Activated T-helper 1 cell treated with Interleukin-2 at 50 U/mL for 16 hours (primary cell): Measurements from ENCODE around the gene GYPC.
"Not testable (repeated sequence)": the region's sequence is repeated elsewhere in the genome, so short reads cannot be mapped to it uniquely, and the experiment has no call there.

Source experiments
- DNase-seq: peaks from one replicate; pipeline ENCODE4 v3.0.0-alpha.2; 2020; ENCODE audit warnings: low read depth

Gene GYPC

DNA sequence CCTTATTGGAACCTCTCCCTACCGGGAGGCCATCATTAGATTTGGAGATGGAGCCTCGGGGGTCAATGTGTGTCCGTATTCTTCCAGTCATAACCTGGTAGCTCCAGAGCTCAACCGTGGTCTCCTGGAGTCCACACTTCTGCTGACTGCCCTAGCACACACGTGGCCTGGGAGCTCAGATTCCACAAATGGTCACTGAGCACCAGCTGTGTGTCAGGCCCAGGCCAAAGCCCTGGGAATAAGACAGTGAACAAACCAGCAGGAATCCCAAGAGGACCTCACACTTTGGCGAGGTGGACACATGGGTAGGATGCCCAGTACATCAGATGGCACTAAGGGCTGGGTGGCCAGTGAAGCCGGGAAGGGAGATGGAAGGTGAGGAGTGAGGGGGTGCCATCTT lies 15.5 kb downstream of the GYPC start:
- DNase-seq: no peak

DNA sequence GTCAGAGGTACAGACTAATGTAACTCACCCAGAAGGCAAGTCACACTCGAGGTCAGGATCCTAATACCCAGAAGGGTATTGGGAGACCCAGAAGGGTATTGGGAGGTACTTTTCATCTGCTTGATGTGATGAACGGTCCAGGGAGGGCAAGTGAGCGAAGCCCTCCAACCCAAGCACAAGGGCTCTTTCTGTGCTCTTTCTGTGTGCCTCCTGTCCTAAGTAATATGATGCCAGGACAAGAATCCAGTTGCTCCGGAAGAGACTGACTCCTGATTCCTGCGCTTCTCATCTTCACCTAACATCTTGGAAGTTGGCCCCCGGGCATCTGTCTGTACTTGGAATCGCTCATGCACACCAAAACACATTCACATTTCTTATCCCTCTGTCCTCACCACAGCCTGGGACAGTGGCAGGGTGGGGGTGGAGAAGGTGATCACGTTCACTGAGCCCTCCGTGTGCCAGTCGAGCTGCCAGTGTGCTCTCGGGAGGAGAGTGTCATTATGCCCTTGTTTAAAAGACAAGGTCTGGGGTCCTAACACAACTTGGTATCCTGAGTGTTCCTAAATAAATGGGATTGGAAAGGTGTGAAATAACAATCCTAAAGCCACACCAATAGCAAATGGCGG lies 17.1 kb downstream of the GYPC start:
- DNase-seq: no peak

DNA sequence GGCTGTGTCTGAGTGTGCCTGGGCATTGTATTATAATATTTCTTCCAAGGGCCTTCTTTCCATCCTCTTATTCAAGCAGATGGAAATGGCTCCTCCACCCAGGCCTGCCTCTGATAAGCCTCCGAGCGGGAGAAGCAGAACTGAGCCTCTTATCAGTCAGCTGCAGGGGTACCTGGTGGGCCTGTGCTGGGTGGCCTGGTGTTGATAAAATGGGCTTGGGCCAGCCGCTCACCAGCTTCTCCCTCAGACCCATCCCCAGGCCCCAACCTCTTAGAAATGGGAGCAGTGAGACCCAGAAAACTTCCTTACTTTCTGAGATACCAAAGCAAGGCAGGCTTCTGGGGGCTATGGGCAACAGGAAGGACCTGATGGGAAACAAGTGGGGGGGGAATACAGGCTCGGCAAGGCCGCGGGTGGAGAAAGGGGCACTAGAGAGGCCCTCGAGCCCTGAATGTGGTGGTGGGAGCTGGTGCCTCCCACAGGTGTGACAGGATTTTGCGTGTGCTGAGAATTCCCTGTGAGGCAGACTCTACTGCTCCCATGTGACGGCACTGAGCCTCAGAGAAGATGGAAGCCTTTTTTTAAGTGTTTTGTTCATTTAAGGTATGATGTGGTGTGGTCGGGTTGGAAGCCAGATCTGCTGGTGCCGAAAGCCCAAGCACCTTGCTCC lies 18.3 kb downstream of the GYPC start:
- DNase-seq: no peak

DNA sequence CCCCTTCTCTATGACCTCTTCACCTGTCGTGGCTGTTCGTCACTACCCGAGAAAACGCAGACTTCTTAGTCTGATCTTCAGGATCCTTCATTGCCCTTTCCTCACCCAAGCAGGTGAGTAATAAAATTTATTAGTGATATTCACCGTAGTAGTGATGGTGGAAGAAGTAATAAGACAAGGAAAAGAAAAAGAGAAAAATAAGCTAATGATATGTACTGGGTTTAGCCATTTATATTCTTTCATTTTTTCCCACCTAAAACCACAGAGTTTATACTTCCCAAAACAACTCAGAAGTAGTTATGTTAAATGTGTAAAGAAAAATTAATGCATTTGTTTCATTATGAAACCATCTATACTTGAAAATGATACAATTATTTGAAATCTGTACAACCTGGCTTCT lies 19.7 kb downstream of the GYPC start:
- DNase-seq: no peak

DNA sequence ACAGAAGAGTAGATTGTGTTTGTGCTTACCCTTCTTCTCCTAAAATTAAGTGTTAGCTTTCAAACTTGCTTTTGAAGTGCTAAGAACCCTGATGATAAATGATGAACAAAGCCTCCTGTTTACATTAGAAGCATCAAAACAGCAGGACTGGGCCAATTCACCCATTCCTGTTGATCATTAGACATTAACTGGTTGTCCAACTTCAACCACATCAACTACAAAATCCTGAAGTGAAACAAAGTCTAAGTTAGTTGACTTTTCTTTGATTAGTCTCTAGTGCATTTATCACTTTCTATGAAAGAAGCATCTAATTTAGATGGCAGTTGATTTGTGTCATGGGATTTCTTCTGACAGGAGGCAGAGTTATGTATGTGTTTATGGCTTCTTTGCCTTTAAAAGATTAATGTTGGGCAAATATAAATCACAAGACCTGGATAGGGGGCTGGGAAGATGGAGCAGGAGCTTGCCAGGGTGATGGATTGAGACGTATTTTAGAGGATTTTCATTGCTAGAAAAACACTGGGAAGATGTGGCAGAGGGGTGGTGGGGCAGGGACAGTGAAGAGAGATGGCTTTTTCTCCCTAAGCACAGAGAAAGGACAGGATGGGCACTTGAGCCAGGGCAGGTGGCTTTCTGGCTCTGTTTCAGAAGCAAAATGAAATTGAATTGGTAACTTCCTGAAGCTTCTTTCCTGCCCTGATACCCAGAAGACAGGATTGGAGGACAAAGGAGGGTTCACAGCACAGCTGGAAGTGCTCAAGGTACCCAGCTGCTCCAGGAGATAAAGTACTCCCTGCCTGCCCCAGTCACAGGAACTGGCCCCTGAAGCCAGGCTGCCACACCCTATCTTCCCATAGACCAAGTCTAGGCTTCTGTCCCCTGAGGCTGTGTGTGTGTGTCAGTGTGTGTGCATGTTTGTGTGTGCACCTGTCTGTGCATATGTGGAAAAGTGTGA lies 20.5 kb downstream of the GYPC start:
- no peak for DNase-seq

DNA sequence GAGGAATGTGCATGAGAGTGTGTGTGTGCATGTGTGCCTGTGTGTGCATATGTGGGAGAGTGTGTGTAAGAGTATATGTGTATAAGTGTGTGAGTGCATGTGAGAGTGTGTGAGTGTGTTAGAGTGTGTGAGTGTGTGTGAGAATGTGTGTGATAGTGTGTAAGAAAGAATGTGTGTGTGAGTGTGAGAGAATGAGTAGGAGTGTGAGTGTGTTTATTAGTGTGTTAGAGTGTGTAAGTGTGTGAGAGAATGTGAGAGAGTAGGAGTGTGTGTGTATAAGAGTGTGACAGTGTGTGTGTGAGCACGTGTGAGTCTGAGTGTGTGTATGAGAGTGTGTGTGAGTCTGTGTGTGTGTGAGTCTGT lies 21.2 kb downstream of the GYPC start:
- DNase-seq: no peak

DNA sequence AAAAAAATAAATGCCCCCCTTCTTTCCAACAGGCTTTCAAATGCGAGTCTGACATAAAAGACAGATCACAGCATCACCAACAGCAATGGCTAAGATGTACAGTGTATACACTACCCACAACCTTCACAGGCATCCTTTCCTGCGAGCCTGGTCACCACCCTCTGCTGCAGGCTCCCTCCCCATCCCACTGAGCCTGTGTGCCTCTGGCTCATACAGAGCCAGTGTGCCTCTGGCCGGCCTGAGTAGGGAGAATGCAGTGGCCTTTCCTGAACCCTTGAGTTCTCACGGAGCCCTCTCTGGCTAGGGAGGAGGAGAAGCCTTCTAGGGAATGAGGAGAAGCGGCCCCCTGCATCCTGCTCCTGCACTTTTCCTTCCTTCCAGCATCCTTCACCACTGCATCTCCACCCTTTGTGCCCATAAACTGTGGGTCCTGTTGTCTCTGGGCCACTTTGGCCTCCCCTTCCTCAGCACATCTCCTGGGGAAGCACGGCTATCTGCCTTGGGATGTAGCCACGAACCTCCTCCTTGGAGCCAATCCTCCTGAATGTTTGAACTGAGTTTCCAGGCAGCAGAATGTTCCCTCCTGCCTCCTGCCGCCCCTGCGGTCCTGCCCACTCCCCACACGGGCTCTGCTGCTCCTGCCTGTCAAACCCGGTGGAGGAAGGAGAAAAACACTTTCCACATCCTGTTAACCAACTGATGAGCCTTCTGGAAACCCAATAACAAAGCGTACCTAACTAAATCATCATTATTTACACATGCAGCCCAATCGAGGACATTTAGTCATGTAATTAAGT lies 22.5 kb downstream of the GYPC start:
- DNase-seq: no peak

DNA sequence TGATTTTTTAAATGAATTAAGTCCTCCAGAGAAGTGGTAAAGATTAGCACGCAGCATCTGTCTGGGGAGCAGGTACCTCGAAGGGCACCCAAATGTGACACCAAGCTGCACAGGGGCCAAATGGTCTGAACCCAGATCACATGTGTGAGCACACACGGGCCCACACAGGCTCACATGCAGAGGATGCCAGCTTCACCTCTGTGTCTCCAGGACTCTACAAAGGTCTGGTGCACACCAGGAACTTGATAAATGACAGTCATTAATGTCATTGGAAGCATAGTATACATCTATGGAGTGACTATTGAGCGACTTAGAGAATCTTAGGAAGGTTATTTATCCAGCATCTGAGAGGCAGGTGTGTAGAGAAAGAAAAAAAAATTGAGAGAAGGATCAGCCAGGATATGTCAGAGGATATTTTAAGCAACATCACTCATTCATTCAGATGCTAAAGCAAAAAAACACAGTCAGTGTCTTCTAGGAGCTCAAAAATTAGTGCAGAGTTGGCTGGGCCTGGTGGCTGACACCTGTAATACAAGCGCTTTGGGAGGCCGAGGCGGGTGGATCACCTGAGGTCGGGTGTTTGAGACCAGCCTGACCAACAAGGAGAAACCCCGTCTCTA lies 23.2 kb downstream of the GYPC start:
- no peak for DNase-seq

DNA sequence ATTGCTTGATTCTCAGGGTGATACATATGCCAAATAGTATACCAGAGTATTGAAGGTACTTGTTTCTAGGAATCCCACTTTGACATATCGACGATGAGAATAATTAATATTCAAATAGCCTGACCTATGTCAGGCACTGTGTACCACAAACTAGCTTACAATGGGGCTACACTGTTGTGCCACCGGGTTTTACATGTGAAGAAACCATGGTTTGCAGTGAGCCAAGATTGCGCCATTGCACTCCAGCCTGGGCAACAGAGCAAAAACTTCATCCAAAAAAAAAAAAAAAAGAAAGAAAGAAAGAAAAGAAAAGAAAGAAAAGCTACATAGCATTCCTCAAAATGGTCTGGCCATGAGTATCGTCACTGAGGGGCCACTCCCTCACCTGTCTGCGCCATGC lies 25.5 kb downstream of the GYPC start:
- DNase-seq: no peak

DNA sequence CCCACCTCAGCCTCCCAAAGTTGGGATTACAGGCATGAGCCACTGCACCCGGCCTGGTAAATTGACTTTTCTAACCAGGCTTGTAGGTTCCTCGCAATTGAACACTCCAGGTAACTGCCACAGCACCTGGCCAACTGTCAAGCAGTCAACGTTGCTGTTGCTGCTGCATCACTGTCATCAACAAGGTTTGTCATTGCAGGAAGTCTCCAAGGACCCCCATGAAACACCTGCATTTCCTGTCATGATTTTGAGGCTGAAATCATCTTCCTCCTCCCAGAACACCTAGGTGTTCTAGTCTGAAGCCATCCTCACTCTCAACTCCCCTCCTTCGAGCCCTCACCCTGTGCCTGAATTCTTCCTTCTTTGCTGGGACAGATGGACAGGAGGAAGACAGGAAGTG lies 29.7 kb downstream of the GYPC start:
- no peak for DNase-seq

DNA sequence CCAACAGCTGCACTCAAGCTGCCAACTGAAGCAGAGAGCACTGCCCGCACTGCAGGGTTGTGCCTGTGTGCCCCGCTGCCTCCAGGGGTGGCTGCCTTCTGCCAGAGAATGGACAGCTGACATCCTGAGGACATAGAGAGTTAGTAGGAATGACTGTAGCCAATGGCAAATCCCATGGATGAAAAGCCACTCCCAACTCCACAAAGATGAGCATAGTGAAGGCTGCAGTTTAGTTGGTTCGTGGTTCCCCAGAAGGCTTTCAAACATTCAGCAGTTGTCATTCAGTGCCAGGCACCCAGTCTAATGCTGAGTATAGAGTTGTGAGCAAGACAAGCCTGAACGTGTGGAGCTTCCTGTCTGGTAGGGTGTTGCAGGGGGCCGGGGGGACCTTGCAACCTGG lies 30.3 kb downstream of the GYPC start:
- DNase-seq: no peak

DNA sequence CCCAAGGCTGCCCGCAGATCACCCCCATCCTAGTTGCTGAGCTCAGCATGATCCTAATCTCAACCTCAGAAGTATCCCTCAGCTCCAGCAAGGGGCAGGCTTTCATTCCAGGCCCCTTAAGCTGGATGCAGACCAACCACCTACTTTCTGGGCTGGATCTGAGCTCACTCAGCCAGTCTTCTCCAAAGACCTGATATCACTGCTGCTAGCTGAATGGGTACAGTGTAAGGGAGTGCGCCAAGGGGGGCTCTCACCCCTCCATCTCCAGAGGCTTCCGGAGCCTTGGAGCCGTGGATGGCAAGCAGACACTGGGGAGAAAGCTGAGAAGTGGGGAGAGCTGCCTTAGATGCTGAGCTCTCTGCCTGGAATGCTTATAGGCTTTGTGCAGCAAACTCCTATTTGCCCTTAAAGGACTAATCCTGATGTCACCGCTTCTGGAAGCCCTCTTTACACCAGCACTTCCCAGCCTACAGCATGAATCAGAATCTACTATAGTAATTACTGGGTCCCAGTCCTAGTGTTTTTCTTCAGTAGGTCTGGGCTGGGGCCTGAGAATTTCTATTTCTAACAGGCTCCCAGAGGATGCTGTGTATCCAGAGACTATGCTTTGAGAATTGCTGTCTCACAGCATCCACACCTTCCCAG lies 31.0 kb downstream of the GYPC start:
- no peak for DNase-seq

DNA sequence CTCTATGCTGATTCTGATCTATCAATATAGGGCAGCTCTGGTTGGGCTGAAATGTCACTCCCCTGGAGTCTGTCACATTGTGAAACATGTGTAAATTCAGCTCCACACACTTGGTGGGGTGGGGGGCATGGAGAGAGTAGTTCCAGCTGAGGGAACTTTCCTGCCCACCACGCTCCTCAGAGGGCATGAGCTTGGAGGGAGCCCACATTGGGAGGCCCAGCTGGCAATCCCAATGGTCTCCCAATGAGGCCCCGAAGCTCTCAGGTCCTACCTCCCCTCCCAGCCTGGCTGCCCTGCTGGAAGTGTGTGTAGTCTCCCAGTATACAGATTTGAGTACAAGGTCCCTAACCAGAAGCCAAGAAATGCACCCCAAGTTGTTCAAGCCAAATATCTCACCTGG lies 31.5 kb downstream of the GYPC start:
- no peak for DNase-seq

DNA sequence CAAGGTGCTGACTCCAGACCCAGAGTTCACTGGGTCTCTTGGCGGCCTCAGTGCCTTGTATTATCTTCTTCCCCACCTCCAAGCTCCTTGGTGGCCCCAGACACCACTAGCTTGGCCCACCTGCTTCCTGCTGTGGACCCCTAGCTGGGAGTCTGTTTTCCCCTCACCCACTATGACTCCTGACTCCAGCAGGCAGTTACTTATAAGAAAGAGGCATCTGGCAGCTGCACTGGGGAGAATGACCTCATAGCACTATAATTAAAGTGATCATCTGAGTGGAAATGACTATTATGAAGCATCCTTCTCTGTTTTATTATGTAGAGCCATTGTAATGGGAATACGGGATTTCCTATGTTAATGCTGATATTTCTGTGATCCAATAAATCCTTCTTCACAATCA lies 32.6 kb downstream of the GYPC start:
- not testable (repeated sequence) for DNase-seq

DNA sequence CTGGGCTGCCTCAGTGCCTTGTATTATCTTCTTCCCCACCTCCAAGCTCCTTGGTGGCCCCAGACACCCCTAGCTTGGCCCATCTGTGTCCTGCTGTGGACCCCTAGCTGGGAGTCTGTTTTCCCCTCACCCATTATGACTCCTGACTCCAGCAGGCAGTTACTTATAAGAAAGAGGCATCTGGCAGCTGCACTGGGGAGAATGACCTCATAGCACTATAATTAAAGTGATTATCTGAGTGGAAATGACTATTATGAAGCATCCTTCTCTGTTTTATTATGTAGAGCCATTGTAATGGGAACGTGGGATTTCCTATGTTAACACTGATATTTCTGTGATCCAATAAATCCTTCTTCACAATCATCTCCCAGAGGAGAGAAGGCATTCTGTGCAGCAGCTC lies 36.3 kb downstream of the GYPC start:
- not testable (repeated sequence) for DNase-seq

DNA sequence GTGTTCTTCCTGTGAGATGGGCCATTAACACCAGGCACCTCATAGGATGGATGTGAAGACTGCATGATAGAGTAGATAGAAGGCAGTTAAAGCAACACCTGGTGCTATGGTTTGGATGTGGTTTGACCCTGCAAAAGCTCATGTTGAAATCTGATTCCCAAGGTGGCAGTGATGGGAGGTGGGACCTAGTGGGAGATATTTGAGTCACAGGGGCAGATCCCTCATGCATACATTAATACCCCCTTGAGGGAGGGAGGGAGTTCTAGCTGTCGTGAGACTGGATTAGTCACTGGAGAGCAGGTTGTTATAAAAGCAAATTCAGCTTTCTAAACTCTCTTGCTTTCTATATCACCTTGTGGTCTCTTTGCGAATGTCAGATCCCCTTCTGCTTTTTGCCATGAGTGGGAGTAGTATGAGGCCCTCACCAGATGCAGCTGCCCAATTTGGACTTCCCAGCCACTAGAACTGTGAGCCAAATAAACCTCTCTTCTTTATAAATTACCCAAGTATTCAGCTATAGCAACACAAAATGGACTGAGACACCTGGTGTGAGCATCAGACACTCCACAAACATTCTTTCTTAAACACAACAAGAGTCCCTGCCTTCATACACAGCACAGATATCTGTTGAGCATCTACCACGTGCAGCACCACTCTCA lies 37.1 kb downstream of the GYPC start:
- DNase-seq: not testable (repeated sequence)

DNA sequence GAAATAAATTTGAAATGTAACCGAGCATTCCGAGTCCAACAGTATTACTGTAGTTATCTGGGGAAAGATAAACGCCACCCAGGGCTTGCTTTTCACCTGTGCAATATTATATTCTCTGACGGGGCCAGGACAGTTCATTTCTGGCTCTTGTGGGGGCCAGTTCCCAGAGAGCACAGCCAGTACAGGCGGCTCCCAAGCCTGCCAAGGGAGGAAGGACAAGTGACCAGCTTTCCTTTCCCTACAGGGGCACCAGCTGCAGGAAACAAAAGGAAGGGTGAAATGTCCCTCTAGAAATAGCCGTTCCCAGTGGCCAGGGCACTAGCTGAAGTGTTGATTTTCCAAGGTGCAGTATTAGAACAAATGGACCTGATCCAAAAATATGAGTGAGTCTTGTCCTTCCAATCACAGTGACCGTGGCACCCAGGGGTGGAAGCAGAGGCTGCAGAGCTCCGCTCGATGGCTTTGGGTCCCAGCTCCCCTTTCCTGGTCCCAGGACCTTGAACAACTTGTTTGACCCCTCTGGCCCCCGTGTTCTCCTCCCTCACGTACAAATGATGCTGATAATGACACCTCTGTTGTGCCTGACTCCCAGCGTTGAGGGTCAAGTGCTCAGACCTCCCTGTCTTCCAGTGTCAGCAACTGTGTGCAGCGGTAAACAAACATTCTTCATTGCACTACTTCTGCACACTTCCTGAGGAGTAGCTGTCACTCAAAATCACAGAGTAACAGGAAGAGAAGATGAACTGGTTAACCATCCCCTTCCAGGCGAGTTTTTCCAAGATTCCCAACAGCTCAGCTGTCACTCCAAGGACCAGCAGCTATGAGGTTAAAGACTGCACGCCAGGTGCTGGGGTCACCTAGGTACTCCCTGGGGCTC lies 40.9 kb downstream of the GYPC start:
- no peak for DNase-seq

DNA sequence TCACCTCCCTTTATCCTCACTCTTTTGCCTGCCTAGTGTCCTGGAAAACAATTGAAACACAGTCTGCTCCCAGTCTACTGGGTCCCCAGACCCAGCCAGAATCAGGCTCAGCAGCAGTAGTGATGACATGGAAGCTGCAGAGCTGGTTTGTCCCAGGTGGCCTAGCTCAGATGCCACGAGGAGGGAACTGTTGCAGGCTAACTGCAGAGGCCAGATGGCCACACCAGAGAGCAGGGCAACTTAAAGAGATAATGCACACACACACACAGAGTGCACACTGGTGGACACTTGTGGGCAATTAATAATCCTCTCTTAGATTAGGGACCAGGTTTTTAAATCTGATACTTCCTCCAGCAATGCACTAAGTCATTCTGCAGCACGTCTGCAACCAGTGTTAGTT lies 42.4 kb downstream of the GYPC start:
- no peak for DNase-seq

DNA sequence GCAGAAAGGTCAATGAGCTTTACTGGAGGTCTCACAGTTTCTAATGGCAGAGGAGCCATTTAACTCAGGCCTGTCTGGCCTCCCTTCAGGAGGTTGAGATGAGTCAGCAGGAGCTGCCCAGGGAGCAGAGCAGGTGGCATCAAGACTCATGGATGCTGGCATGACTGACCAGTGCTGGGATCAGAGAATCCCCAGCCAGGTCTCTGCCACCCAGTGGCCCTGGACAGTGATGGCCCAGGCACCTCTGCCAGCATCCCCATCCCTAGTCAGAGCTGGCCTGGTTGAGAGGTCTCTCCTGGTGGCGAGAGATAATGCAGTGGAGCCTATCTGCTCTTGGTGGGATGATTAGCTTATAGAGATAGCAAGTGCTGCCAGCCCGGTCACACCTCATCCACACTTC lies 43.1 kb downstream of the GYPC start:
- DNase-seq: no peak
